ENCODE data around the gene SLC6A13. TPM values are rescaled to one million over a fixed set of nuclear protein-coding genes. Genes with fewer than 3 reads are reported as not detected.
A peak's percentile ranks its signal among the peaks of the same experiment; 100 is the strongest.

SLC6A13 gene
- polyA plus RNA-seq, 2 of the 4 experiments (the other 2 are of a cell fraction) = 0.43 to 0.49 TPM

DNA sequence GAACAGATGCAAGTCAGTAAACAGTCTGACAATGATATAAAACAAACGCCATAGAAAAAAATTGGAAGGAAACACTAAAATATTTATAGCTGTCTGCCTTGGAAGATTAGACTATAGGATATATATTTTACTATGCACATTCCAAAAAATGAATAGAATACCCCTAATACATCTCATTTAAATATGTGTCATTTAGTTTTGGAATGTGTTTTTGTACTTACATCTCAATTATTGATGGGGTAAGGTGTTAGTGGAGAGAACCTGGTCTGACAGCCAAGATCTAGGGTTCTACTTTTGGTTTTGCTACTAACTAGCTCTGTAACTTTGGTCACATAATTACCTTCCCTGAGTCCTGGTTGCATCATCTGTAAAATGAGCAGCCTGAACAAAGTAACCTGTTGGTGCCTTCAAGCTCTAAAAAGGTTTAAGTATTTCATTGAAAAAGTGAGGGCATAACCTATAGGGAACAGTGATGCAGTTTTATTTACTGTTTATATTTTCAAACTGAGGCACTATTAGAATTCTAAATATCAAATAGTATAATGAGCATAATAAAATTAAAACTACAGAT, 28.6 kb upstream of the SLC6A13 start:
- no peak for FAIRE-seq
- Histone ChIP-seq H3K9me3 (no peaks in the 10 kb centered on the region), H3K4me3 (no peak overlapping the region), H3K27ac (no peak overlapping the region), H3K4me2 (no peak overlapping the region), H3K4me1 (no peaks in the 10 kb centered on the region; the same call in 2 of the 3 replicates)
- ChIA-PET CTCF (no interaction called here), POLR2A (no interaction called here)
- no peak for ATAC-seq
- WGBS (ENCODE audit: missing lambda C conversion rate) = 81% methylated on average over 1 of the region's 1 CpG
- no peak for DNase-seq (ENCODE audit: low read depth in 1 of 2, low spot score in 1 of 2)
- TF ChIP-seq RFX5 (IDR thresholded peaks at IDR 0.05) = no peak
- no peak for TF ChIP-seq NFE2L2 (conservative IDR thresholded peaks at IDR 0.05; ENCODE audit: low read length)
- no peak for TF ChIP-seq CEBPB (IDR thresholded peaks at IDR 0.05)
- no peak for TF ChIP-seq NPAS2 (CRISPR knock-in tag; IDR thresholded peaks at IDR 0.05; ENCODE audit: borderline replicate concordance)
- no peak for TF ChIP-seq KDM1A (IDR thresholded peaks at IDR 0.05; ENCODE audit: low read depth)
- TF ChIP-seq ZSCAN20 (CRISPR knock-in tag; IDR thresholded peaks at IDR 0.05) = no peak
- TF ChIP-seq HEYL (CRISPR knock-in tag; IDR thresholded peaks at IDR 0.05) = no peak
- TF ChIP-seq EHMT2 (IDR thresholded peaks at IDR 0.05; ENCODE audit: low read depth) = no peak
- TF ChIP-seq, protein P1, sequence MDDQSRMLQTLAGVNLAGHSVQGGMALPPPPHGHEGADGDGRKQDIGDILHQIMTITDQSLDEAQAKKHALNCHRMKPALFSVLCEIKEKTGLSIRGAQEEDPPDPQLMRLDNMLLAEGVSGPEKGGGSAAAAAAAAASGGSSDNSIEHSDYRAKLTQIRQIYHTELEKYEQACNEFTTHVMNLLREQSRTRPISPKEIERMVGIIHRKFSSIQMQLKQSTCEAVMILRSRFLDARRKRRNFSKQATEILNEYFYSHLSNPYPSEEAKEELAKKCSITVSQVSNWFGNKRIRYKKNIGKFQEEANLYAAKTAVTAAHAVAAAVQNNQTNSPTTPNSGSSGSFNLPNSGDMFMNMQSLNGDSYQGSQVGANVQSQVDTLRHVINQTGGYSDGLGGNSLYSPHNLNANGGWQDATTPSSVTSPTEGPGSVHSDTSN (IDR thresholded peaks at IDR 0.05) = no peak
- no peak for TF ChIP-seq CBX2 (IDR thresholded peaks at IDR 0.05; ENCODE audit: borderline replicate concordance, low read depth)
- no peak for TF ChIP-seq NR3C1 (IDR thresholded peaks at IDR 0.05)
- TF ChIP-seq FOSB (CRISPR knock-in tag; IDR thresholded peaks at IDR 0.05) = no peak
- TF ChIP-seq ZNF302 (CRISPR knock-in tag; IDR thresholded peaks at IDR 0.05) = no peak
- no peak for TF ChIP-seq RARB (CRISPR knock-in tag; IDR thresholded peaks at IDR 0.05)
- TF ChIP-seq CHD2 (IDR thresholded peaks at IDR 0.05; ENCODE audit: low read length, partially characterized antibody) = no peak
- TF ChIP-seq MYC (IDR thresholded peaks at IDR 0.05; ENCODE audit: borderline replicate concordance, low read length) = no peak
- no peak for TF ChIP-seq BHLHE40 (IDR thresholded peaks at IDR 0.05; ENCODE audit: low read depth, low read length)
- TF ChIP-seq ATOH8 (CRISPR knock-in tag; IDR thresholded peaks at IDR 0.05; ENCODE audit: low read depth) = no peak

GRCh38 chr12:288687-289086, 26.1 kb upstream of the SLC6A13 start:
- H3K4me3 ChIP-seq = no peak overlapping the region
- POLR2A ChIA-PET = no interaction called here
- 68% methylated on average over 5 of the region's 5 CpGs for WGBS (ENCODE audit: missing lambda C conversion rate)
- ATAC-seq = no peak
- H3K27ac ChIP-seq = no peak overlapping the region
- H3K4me1 ChIP-seq = no peaks in the 10 kb centered on the region; the same call in 2 of the 3 replicates
- no peak overlapping the region for H3K4me2 ChIP-seq
- CTCF ChIA-PET = no interaction called here
- FAIRE-seq = no peak
- DNase-seq (ENCODE audit: low read depth in 1 of 2, low spot score in 1 of 2) = peak; percentile 4 to 17
- no peaks in the 10 kb centered on the region for H3K9me3 ChIP-seq
- TF ChIP-seq FOXS1 (CRISPR knock-in tag; IDR thresholded peaks at IDR 0.05) (no peak), CHD2 (IDR thresholded peaks at IDR 0.05; ENCODE audit: low read length, partially characterized antibody) (no peak), KDM1A (IDR thresholded peaks at IDR 0.05; ENCODE audit: low read depth) (no peak), CTCF (IDR thresholded peaks at IDR 0.05) (no peak), NPAS2 (CRISPR knock-in tag; IDR thresholded peaks at IDR 0.05; ENCODE audit: borderline replicate concordance) (no peak), E2F6 (IDR thresholded peaks at IDR 0.05; ENCODE audit: borderline replicate concordance, low read depth) (no peak), ZFP36 (IDR thresholded peaks at IDR 0.05; ENCODE audit: borderline replicate concordance, partially characterized antibody) (no peak), ATOH8 (CRISPR knock-in tag; IDR thresholded peaks at IDR 0.05; ENCODE audit: low read depth) (no peak), KDM5A (IDR thresholded peaks at IDR 0.05) (no peak), CBX2 (IDR thresholded peaks at IDR 0.05; ENCODE audit: borderline replicate concordance, low read depth) (no peak), TP53 (CRISPR knock-in tag; IDR thresholded peaks at IDR 0.05) (no peak), RARB (CRISPR knock-in tag; IDR thresholded peaks at IDR 0.05) (no peak), MYC (IDR thresholded peaks at IDR 0.05; ENCODE audit: borderline replicate concordance, low read length) (no peak), SMC3 (IDR thresholded peaks at IDR 0.05) (no peak), NFE2L2 (conservative IDR thresholded peaks at IDR 0.05; ENCODE audit: low read length) (no peak)
- TF ChIP-seq, protein P2, sequence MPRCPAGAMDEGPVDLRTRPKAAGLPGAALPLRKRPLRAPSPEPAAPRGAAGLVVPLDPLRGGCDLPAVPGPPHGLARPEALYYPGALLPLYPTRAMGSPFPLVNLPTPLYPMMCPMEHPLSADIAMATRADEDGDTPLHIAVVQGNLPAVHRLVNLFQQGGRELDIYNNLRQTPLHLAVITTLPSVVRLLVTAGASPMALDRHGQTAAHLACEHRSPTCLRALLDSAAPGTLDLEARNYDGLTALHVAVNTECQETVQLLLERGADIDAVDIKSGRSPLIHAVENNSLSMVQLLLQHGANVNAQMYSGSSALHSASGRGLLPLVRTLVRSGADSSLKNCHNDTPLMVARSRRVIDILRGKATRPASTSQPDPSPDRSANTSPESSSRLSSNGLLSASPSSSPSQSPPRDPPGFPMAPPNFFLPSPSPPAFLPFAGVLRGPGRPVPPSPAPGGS (IDR thresholded peaks at IDR 0.05) = no peak
- TF ChIP-seq, protein P3, sequence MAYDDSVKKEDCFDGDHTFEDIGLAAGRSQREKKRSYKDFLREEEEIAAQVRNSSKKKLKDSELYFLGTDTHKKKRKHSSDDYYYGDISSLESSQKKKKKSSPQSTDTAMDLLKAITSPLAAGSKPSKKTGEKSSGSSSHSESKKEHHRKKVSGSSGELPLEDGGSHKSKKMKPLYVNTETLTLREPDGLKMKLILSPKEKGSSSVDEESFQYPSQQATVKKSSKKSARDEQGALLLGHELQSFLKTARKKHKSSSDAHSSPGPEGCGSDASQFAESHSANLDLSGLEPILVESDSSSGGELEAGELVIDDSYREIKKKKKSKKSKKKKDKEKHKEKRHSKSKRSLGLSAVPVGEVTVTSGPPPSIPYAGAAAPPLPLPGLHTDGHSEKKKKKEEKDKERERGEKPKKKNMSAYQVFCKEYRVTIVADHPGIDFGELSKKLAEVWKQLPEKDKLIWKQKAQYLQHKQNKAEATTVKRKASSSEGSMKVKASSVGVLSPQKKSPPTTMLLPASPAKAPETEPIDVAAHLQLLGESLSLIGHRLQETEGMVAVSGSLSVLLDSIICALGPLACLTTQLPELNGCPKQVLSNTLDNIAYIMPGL (CRISPR knock-in tag; IDR thresholded peaks at IDR 0.05; ENCODE audit: borderline replicate concordance) = no peak
